GM23248 (cell line): Measurements from ENCODE around the gene PRPF4.

Experiments
- EZH2 ChIP-seq: fragments of 200-600 bp; sonication (generic); IDR thresholded peaks from 2 replicates; pipeline ENCODE4 v1.6.1; 2018; ENCODE audit warnings: antibody characterized with exemption, mild to moderate bottlenecking; ENCODE audit not compliant: insufficient read depth, poor library complexity, severe bottlenecking
- EZH2phosphoT487 ChIP-seq: fragments of 200-600 bp; sonication (generic); IDR thresholded peaks from 2 replicates; pipeline ENCODE4 v1.6.1; 2018; ENCODE audit warnings: antibody characterized with exemption, moderate library complexity, mild to moderate bottlenecking, low read depth; ENCODE audit not compliant: insufficient read depth

DNA sequence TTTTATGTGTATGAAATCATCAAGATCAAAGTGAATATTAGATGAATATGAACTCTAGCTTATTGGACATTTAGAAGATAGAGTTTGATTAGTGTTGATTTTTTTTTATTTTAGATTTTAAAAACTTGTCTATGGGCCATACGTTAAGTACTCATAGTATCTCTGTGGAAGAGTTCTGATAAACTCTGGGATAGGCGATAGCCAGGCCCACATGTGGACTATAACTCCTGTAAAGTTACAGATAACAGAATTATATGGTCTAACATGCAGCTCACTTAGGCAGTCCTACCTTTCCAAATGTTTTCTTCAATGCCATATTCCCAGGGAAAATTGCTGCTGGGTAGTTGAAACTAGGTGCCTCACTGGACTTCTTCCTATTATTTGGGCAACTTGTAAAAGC is 43.8 kb upstream of the PRPF4 start:
- no peak for TF ChIP-seq EZH2phosphoT487
- TF ChIP-seq EZH2, result no peak
